ENCODE data around the gene LDLRAD4.

DNA sequence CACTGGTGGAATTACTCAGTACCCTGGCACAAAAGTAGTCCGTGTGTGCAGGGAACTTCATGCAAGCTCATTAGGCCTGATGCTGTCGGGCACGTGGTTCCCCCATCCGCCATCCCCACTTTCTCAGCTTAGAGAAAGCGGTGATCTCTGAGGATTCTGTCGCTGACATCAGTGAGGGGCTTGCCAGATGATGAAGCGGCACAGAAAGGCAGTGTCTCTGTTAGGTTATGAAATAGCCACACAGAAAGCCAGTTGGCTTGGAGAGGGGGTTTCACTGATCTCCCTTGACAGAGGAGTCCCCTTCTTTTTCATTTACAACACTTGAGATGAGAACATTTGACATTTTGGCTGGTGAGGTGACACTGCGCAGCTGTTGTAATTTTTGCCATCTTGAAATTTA is 328.1 kb downstream of the LDLRAD4 start:
- TF ChIP-seq, protein P1, sequence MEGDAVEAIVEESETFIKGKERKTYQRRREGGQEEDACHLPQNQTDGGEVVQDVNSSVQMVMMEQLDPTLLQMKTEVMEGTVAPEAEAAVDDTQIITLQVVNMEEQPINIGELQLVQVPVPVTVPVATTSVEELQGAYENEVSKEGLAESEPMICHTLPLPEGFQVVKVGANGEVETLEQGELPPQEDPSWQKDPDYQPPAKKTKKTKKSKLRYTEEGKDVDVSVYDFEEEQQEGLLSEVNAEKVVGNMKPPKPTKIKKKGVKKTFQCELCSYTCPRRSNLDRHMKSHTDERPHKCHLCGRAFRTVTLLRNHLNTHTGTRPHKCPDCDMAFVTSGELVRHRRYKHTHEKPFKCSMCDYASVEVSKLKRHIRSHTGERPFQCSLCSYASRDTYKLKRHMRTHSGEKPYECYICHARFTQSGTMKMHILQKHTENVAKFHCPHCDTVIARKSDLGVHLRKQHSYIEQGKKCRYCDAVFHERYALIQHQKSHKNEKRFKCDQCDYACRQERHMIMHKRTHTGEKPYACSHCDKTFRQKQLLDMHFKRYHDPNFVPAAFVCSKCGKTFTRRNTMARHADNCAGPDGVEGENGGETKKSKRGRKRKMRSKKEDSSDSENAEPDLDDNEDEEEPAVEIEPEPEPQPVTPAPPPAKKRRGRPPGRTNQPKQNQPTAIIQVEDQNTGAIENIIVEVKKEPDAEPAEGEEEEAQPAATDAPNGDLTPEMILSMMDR (IDR thresholded peaks at IDR 0.05; ENCODE audit: borderline replicate concordance, extremely low read depth, low read length, poor library complexity, severe bottlenecking) = no peak
- no peak for TF ChIP-seq EZH2 (IDR thresholded peaks at IDR 0.05; ENCODE audit: borderline replicate concordance, low read depth, low read length, severe bottlenecking)

Data from DND-41 (cell line).